ENCODE results near the gene TMEM200B.
"Not testable (repeated sequence)": the region's sequence is repeated elsewhere in the genome, so short reads cannot be mapped to it uniquely, and the experiment has no call there.

The TMEM200B gene

DNA sequence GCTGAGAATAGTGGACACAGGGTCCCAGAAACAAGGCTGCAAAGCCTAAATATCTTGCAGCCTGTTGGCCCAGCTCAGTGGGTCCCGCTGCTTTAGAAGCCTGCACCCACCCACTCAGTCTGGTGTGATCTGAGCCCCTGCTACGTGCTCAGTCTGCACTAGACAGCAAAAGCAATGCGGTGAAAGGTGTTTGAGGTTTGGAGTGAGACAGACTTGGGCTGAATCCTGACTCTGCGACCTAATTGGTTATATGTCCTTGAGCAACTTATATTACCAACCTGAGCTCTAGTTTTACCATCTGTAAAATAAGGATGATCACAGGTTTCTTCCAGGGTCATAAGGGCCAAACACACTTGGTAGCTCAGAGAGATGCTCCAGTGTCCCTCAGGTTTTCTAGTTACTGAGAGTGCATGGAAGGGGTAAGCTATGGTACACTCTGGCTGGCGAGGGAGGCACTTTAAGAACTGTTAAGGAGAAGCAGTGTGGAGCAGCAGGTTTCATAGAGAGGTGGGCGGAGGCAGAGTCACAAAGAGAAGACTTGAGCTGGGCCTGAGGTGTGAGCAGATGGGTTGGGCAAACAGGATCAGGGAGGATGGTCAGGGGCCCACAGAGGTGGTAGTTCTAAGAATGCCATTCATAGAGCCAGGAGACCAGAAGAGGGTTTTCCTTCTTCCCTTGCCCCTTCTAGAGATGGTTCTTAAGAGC is 10.1 kb downstream of the TMEM200B start:
- H3K9me3 ChIP-seq (ENCODE audit: control insufficient read depth in 2 of 2, low read length in 2 of 2): no peaks in the 10 kb centered on the region
- H3K27ac ChIP-seq (ENCODE audit: low read depth in 2 of 2, low read length in 2 of 2): no peak overlapping the region
- peaks cover 20 to 26% of the 10 kb centered on the region in 2 donors for H3K36me3 ChIP-seq (ENCODE audit: control insufficient read depth in 2 of 2, insufficient read depth in 2 of 2, low read length in 2 of 2)
- no peak overlapping the region for H3K4me3 ChIP-seq (ENCODE audit: low read length in 2 of 2)
- H3K9ac ChIP-seq (ENCODE audit: low read depth in 1 of 2, low read length in 2 of 2): no peak overlapping the region
- H3K27me3 ChIP-seq (ENCODE audit: control insufficient read depth in 2 of 2, insufficient read depth in 2 of 2, low read length in 2 of 2): no peaks in the 10 kb centered on the region
- no peaks in the 10 kb centered on the region for H3K4me1 ChIP-seq (ENCODE audit: control insufficient read depth in 2 of 2, insufficient read depth in 2 of 2, low read length in 2 of 2)

DNA sequence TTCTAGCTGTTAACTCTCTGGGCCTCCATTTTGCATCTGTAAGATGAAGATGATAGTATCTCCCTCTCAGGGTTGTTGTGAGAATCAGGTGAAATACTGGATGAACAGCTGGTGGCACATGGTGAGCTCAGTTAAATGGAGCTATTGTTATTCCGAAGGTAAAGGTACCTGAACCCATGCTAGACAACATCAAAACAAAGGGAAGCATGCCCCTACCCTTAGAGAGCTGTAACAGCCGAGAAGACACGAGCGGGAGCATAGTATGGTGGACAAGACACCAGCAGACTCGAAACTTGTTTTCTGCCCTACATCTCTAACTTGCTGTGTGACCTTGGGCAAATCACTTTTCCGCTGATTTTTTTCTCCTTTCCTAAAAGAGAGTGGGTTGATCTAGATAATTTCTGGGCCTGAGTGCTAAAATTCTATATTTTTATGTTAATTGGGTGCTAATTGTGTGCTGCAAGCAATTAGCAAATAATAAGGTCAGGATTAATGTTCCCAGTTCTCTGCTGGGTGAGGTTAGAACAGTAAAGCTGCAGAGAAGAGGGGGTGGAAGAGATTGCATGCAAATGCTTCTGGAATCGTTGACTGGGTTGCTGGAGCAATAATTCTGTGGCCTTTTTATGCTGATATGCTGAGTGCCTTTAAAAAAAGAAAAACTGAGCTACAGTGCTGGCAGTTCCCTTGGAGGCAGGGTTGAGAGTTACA is 10.8 kb downstream of the TMEM200B start:
- H3K9ac ChIP-seq (ENCODE audit: low read depth in 1 of 2, low read length in 2 of 2): no peak overlapping the region
- H3K4me3 ChIP-seq (ENCODE audit: low read length in 2 of 2): no peak overlapping the region
- H3K27ac ChIP-seq (ENCODE audit: low read depth in 2 of 2, low read length in 2 of 2): no peak overlapping the region
- no peaks in the 10 kb centered on the region for H3K9me3 ChIP-seq (ENCODE audit: control insufficient read depth in 2 of 2, low read length in 2 of 2)
- peaks cover 20 to 26% of the 10 kb centered on the region in 2 donors for H3K36me3 ChIP-seq (ENCODE audit: control insufficient read depth in 2 of 2, insufficient read depth in 2 of 2, low read length in 2 of 2)
- H3K27me3 ChIP-seq (ENCODE audit: control insufficient read depth in 2 of 2, insufficient read depth in 2 of 2, low read length in 2 of 2): no peaks in the 10 kb centered on the region
- H3K4me1 ChIP-seq (ENCODE audit: control insufficient read depth in 2 of 2, insufficient read depth in 2 of 2, low read length in 2 of 2): no peaks in the 10 kb centered on the region

- not testable (repeated sequence) for H3K4me3 ChIP-seq (ENCODE audit: low read length in 2 of 2); H3K27ac ChIP-seq (ENCODE audit: low read depth in 2 of 2, low read length in 2 of 2); H3K4me1 ChIP-seq (ENCODE audit: control insufficient read depth in 2 of 2, insufficient read depth in 2 of 2, low read length in 2 of 2); H3K9ac ChIP-seq (ENCODE audit: low read depth in 1 of 2, low read length in 2 of 2); H3K27me3 ChIP-seq (ENCODE audit: control insufficient read depth in 2 of 2, insufficient read depth in 2 of 2, low read length in 2 of 2); H3K9me3 ChIP-seq (ENCODE audit: control insufficient read depth in 2 of 2, low read length in 2 of 2)
- peaks cover 6 to 11% of the 10 kb centered on the region in 2 donors for H3K36me3 ChIP-seq (ENCODE audit: control insufficient read depth in 2 of 2, insufficient read depth in 2 of 2, low read length in 2 of 2)
Observed at GRCh38 chr1:29108041-29108440, 15.7 kb downstream of the TMEM200B start.

GRCh38 chr1:29105822-29106221 is 17.9 kb downstream of the TMEM200B start:
- no peak overlapping the region for H3K27ac ChIP-seq (ENCODE audit: low read depth in 2 of 2, low read length in 2 of 2)
- H3K9ac ChIP-seq (ENCODE audit: low read depth in 1 of 2, low read length in 2 of 2): no peak overlapping the region

GRCh38 chr1:29100487-29100886 is 23.2 kb downstream of the TMEM200B start:
- Histone ChIP-seq H3K9ac (ENCODE audit: low read depth in 1 of 2, low read length in 2 of 2) (no peak overlapping the region), H3K36me3 (ENCODE audit: control insufficient read depth in 2 of 2, insufficient read depth in 2 of 2, low read length in 2 of 2) (peaks cover 3 to 5% of the 10 kb centered on the region in 2 donors), H3K4me1 (ENCODE audit: control insufficient read depth in 2 of 2, insufficient read depth in 2 of 2, low read length in 2 of 2) (no peaks in the 10 kb centered on the region)

More at GRCh38 chr1:29105822-29106221, 17.9 kb downstream of the TMEM200B start:
- no peak overlapping the region for H3K4me3 ChIP-seq (ENCODE audit: low read length in 2 of 2)
- no peaks in the 10 kb centered on the region for H3K4me1 ChIP-seq (ENCODE audit: control insufficient read depth in 2 of 2, insufficient read depth in 2 of 2, low read length in 2 of 2)
- peaks cover 0 to 7% of the 10 kb centered on the region in 2 donors for H3K36me3 ChIP-seq (ENCODE audit: control insufficient read depth in 2 of 2, insufficient read depth in 2 of 2, low read length in 2 of 2)
- no peaks in the 10 kb centered on the region for H3K9me3 ChIP-seq (ENCODE audit: control insufficient read depth in 2 of 2, low read length in 2 of 2)
- no peaks in the 10 kb centered on the region for H3K27me3 ChIP-seq (ENCODE audit: control insufficient read depth in 2 of 2, insufficient read depth in 2 of 2, low read length in 2 of 2)

GRCh38 chr1:29099286-29099685 is 24.4 kb downstream of the TMEM200B start:
- Histone ChIP-seq H3K36me3 (ENCODE audit: control insufficient read depth in 2 of 2, insufficient read depth in 2 of 2, low read length in 2 of 2) (peaks cover 3 to 5% of the 10 kb centered on the region in 2 donors), H3K9me3 (ENCODE audit: control insufficient read depth in 2 of 2, low read length in 2 of 2) (no peaks in the 10 kb centered on the region), H3K4me1 (ENCODE audit: control insufficient read depth in 2 of 2, insufficient read depth in 2 of 2, low read length in 2 of 2) (no peaks in the 10 kb centered on the region), H3K9ac (ENCODE audit: low read depth in 1 of 2, low read length in 2 of 2) (no peak overlapping the region), H3K27me3 (ENCODE audit: control insufficient read depth in 2 of 2, insufficient read depth in 2 of 2, low read length in 2 of 2) (no peaks in the 10 kb centered on the region), H3K4me3 (ENCODE audit: low read length in 2 of 2) (no peak overlapping the region), H3K27ac (ENCODE audit: low read depth in 2 of 2, low read length in 2 of 2) (no peak overlapping the region)

More at GRCh38 chr1:29100487-29100886, 23.2 kb downstream of the TMEM200B start:
- no peak overlapping the region for H3K27ac ChIP-seq (ENCODE audit: low read depth in 2 of 2, low read length in 2 of 2)
- H3K27me3 ChIP-seq (ENCODE audit: control insufficient read depth in 2 of 2, insufficient read depth in 2 of 2, low read length in 2 of 2): no peaks in the 10 kb centered on the region
- no peaks in the 10 kb centered on the region for H3K9me3 ChIP-seq (ENCODE audit: control insufficient read depth in 2 of 2, low read length in 2 of 2)
- no peak overlapping the region for H3K4me3 ChIP-seq (ENCODE audit: low read length in 2 of 2)

GRCh38 chr1:29096231-29096886 is 27.3 kb downstream of the TMEM200B start:
- H3K4me3 ChIP-seq (ENCODE audit: low read length in 2 of 2): no peak overlapping the region
- peaks cover 3 to 5% of the 10 kb centered on the region in 2 donors for H3K36me3 ChIP-seq (ENCODE audit: control insufficient read depth in 2 of 2, insufficient read depth in 2 of 2, low read length in 2 of 2)
- no peaks in the 10 kb centered on the region for H3K27me3 ChIP-seq (ENCODE audit: control insufficient read depth in 2 of 2, insufficient read depth in 2 of 2, low read length in 2 of 2)
- H3K4me1 ChIP-seq (ENCODE audit: control insufficient read depth in 2 of 2, insufficient read depth in 2 of 2, low read length in 2 of 2): no peaks in the 10 kb centered on the region
- H3K9ac ChIP-seq (ENCODE audit: low read depth in 1 of 2, low read length in 2 of 2): no peak overlapping the region
- no peak overlapping the region for H3K27ac ChIP-seq (ENCODE audit: low read depth in 2 of 2, low read length in 2 of 2)
- H3K9me3 ChIP-seq (ENCODE audit: control insufficient read depth in 2 of 2, low read length in 2 of 2): no peaks in the 10 kb centered on the region

DNA sequence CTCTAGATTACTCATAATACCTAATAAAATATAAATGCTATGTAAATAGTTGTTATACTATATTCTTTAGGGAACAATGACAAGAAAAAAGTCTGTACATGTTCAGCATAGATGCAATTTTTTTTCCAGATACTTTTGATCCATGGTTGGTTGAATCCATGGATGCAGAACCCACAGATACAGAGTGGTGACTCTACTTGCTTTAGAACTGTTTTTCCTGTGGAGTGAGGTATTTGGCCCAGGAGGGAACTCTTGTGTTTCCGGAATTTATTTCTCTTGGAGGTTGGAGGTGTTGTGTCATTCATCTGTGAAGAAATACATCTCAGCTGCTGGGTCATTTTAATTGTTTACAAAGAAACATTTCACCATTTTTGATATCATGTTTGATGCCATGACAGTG is 28.7 kb downstream of the TMEM200B start:
- H3K4me3 ChIP-seq (ENCODE audit: low read length in 2 of 2): no peak overlapping the region
- H3K36me3 ChIP-seq (ENCODE audit: control insufficient read depth in 2 of 2, insufficient read depth in 2 of 2, low read length in 2 of 2): peaks cover 3 to 5% of the 10 kb centered on the region in 2 donors
- no peaks in the 10 kb centered on the region for H3K27me3 ChIP-seq (ENCODE audit: control insufficient read depth in 2 of 2, insufficient read depth in 2 of 2, low read length in 2 of 2)
- H3K9ac ChIP-seq (ENCODE audit: low read depth in 1 of 2, low read length in 2 of 2): no peak overlapping the region
- no peaks in the 10 kb centered on the region for H3K4me1 ChIP-seq (ENCODE audit: control insufficient read depth in 2 of 2, insufficient read depth in 2 of 2, low read length in 2 of 2)
- no peak overlapping the region for H3K27ac ChIP-seq (ENCODE audit: low read depth in 2 of 2, low read length in 2 of 2)
- H3K9me3 ChIP-seq (ENCODE audit: control insufficient read depth in 2 of 2, low read length in 2 of 2): no peaks in the 10 kb centered on the region

DNA sequence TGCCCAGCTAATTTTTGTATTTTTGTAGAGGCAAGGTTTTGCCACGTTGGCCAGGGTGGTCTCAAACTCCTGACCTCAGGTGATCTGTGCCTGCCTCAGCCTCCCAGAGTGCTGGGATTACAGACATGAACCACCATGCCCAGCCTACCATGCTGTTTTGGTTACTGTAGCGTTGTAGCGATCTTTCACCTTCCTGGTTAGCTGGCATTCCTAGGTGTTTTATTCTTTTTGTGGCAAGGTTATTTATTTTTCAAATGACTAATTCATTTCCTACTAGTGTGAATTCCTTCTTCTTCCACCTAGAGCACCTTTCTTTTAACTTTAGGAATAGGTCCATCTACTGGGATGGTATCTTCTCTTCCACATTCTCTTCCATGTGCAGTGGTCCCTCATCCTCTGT is 29.3 kb downstream of the TMEM200B start:
- Histone ChIP-seq H3K27me3 (ENCODE audit: control insufficient read depth in 2 of 2, insufficient read depth in 2 of 2, low read length in 2 of 2) (no peaks in the 10 kb centered on the region), H3K27ac (ENCODE audit: low read depth in 2 of 2, low read length in 2 of 2) (no peak overlapping the region), H3K36me3 (ENCODE audit: control insufficient read depth in 2 of 2, insufficient read depth in 2 of 2, low read length in 2 of 2) (peaks cover 0 to 3% of the 10 kb centered on the region in 2 donors), H3K9ac (ENCODE audit: low read depth in 1 of 2, low read length in 2 of 2) (no peak overlapping the region), H3K4me3 (ENCODE audit: low read length in 2 of 2) (no peak overlapping the region), H3K4me1 (ENCODE audit: control insufficient read depth in 2 of 2, insufficient read depth in 2 of 2, low read length in 2 of 2) (no peaks in the 10 kb centered on the region), H3K9me3 (ENCODE audit: control insufficient read depth in 2 of 2, low read length in 2 of 2) (no peaks in the 10 kb centered on the region)

GRCh38 chr1:29092704-29093103 is 31.0 kb downstream of the TMEM200B start:
- H3K27ac ChIP-seq (ENCODE audit: low read depth in 2 of 2, low read length in 2 of 2); H3K9ac ChIP-seq (ENCODE audit: low read depth in 1 of 2, low read length in 2 of 2); H3K27me3 ChIP-seq (ENCODE audit: control insufficient read depth in 2 of 2, insufficient read depth in 2 of 2, low read length in 2 of 2); H3K4me1 ChIP-seq (ENCODE audit: control insufficient read depth in 2 of 2, insufficient read depth in 2 of 2, low read length in 2 of 2); H3K36me3 ChIP-seq (ENCODE audit: control insufficient read depth in 2 of 2, insufficient read depth in 2 of 2, low read length in 2 of 2); H3K4me3 ChIP-seq (ENCODE audit: low read length in 2 of 2); H3K9me3 ChIP-seq (ENCODE audit: control insufficient read depth in 2 of 2, low read length in 2 of 2): not testable (repeated sequence)
